A549 (cell line): ENCODE results near the gene DSG2.

Experiments used
- CBX8 ChIP-seq: fragments of 200-600 bp; sonication (generic); IDR thresholded peaks from 2 replicates; pipeline ENCODE4 v1.6.1; 2016
- EP300 ChIP-seq, 2 experiments: fragments of >200 bp; sonication (Bioruptor Twin); formaldehyde crosslinking; IDR thresholded peaks; 2 replicates in 1 of 2; 3 replicates in 1 of 2; pipeline ENCODE4 v1.6.1; 2016 to 2017
- HOXB5 ChIP-seq: fragments of 250-450 bp; sonication (Bioruptor Pico); IDR thresholded peaks from 2 replicates; pipeline ENCODE4 v1.5.0; 2020; ENCODE audit warnings: mild to moderate bottlenecking, moderate library complexity
- JUN ChIP-seq, 2 experiments: fragments of >200 bp; sonication (Bioruptor Twin); formaldehyde crosslinking; IDR thresholded peaks; 2 replicates in 1 of 2; 3 replicates in 1 of 2; pipeline ENCODE4 v1.6.1; 2016 to 2017
- MYC ChIP-seq: IDR thresholded peaks from 2 replicates; pipeline ENCODE4 v1.6.1; 2012; ENCODE audit warnings: mild to moderate bottlenecking, inconsistent platforms, low read length, improper control_type of control experiment, borderline replicate concordance
- POLR2A ChIP-seq: IDR thresholded peaks from 2 replicates; pipeline ENCODE4 v1.6.1; 2012; ENCODE audit warnings: mild to moderate bottlenecking, low read length
- POLR2AphosphoS2 ChIP-seq: conservative IDR thresholded peaks from 2 replicates; pipeline ENCODE4 v1.6.1; 2012; ENCODE audit warnings: low read length, improper control_type of control experiment, inconsistent platforms
- TF ChIP-seq, protein P1 (sequence below): fragments of >200 bp; sonication (Bioruptor Twin); formaldehyde crosslinking; IDR thresholded peaks from 3 replicates; pipeline ENCODE4 v1.5.1; 2016

DNA sequence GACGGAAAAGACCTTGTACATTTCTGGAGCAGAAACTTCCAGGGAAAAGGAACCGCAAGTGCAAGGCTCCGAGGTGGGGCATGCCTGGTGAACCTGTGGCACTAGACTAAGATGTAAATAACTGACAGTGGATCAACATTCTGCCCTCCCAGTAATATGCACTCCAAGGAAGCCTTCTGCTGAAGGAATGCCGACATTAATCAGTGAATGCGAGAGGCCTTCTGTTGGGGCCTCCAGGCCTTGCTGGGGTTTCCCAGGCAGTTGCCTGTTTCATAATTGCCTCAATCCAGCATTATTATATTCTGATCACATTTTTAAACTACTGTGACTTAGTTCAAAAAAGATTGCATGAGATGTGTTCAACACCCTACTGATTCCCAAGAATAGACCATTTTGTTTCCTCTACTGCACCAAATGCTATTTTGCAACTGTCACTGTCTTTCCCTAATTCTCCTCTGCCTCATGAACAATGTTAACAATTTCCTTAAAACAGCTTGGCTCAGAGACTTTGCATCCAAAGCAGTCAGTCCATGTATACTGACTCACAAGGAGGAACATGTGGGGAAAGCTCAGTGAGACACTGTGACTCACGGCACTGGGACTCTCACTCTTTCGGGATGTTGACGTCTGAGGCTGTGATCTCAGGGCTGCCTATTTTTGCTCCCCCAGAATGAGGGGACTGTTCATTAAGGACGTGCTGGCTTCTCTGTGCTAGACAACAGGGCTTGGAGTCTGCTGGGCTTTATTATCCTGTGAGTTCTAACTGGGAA lies 10.5 kb upstream of the DSG2 start:
- no peak for TF ChIP-seq MYC
- TF ChIP-seq, protein P1, sequence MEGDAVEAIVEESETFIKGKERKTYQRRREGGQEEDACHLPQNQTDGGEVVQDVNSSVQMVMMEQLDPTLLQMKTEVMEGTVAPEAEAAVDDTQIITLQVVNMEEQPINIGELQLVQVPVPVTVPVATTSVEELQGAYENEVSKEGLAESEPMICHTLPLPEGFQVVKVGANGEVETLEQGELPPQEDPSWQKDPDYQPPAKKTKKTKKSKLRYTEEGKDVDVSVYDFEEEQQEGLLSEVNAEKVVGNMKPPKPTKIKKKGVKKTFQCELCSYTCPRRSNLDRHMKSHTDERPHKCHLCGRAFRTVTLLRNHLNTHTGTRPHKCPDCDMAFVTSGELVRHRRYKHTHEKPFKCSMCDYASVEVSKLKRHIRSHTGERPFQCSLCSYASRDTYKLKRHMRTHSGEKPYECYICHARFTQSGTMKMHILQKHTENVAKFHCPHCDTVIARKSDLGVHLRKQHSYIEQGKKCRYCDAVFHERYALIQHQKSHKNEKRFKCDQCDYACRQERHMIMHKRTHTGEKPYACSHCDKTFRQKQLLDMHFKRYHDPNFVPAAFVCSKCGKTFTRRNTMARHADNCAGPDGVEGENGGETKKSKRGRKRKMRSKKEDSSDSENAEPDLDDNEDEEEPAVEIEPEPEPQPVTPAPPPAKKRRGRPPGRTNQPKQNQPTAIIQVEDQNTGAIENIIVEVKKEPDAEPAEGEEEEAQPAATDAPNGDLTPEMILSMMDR: no peak
- TF ChIP-seq POLR2AphosphoS2: no peak
- TF ChIP-seq EP300 (IDR thresholded peaks at IDR 0.05): no peak
- no peak for TF ChIP-seq CBX8
- no peak for TF ChIP-seq JUN (IDR thresholded peaks at IDR 0.05)
- TF ChIP-seq POLR2A: no peak
- TF ChIP-seq HOXB5 (CRISPR knock-in tag): no peak
